ENCODE results near the gene TRMT10A.

GRCh38 chr4:99564921-99565320 is 1.1 kb upstream of the TRMT10A start:
- TF ChIP-seq POLR2AphosphoS5 (IDR thresholded peaks at IDR 0.05; ENCODE audit: low read depth, low read length): no peak
- TF ChIP-seq POLR2A (IDR thresholded peaks at IDR 0.05; ENCODE audit: borderline replicate concordance, extremely low read depth, insufficient read depth, insufficient read length): no peak
- TF ChIP-seq, protein P1, sequence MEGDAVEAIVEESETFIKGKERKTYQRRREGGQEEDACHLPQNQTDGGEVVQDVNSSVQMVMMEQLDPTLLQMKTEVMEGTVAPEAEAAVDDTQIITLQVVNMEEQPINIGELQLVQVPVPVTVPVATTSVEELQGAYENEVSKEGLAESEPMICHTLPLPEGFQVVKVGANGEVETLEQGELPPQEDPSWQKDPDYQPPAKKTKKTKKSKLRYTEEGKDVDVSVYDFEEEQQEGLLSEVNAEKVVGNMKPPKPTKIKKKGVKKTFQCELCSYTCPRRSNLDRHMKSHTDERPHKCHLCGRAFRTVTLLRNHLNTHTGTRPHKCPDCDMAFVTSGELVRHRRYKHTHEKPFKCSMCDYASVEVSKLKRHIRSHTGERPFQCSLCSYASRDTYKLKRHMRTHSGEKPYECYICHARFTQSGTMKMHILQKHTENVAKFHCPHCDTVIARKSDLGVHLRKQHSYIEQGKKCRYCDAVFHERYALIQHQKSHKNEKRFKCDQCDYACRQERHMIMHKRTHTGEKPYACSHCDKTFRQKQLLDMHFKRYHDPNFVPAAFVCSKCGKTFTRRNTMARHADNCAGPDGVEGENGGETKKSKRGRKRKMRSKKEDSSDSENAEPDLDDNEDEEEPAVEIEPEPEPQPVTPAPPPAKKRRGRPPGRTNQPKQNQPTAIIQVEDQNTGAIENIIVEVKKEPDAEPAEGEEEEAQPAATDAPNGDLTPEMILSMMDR (IDR thresholded peaks at IDR 0.05 in 2 of 3, conservative IDR thresholded peaks at IDR 0.05 in 1 of 3; ENCODE audit: borderline replicate concordance in 1 of 3, insufficient read depth in 1 of 3, low read depth in 2 of 3, low read length in 2 of 3): no peak
- TF ChIP-seq, protein P2, sequence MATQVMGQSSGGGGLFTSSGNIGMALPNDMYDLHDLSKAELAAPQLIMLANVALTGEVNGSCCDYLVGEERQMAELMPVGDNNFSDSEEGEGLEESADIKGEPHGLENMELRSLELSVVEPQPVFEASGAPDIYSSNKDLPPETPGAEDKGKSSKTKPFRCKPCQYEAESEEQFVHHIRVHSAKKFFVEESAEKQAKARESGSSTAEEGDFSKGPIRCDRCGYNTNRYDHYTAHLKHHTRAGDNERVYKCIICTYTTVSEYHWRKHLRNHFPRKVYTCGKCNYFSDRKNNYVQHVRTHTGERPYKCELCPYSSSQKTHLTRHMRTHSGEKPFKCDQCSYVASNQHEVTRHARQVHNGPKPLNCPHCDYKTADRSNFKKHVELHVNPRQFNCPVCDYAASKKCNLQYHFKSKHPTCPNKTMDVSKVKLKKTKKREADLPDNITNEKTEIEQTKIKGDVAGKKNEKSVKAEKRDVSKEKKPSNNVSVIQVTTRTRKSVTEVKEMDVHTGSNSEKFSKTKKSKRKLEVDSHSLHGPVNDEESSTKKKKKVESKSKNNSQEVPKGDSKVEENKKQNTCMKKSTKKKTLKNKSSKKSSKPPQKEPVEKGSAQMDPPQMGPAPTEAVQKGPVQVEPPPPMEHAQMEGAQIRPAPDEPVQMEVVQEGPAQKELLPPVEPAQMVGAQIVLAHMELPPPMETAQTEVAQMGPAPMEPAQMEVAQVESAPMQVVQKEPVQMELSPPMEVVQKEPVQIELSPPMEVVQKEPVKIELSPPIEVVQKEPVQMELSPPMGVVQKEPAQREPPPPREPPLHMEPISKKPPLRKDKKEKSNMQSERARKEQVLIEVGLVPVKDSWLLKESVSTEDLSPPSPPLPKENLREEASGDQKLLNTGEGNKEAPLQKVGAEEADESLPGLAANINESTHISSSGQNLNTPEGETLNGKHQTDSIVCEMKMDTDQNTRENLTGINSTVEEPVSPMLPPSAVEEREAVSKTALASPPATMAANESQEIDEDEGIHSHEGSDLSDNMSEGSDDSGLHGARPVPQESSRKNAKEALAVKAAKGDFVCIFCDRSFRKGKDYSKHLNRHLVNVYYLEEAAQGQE (IDR thresholded peaks at IDR 0.05; ENCODE audit: low read depth): no peak
- TF ChIP-seq EZH2 (IDR thresholded peaks at IDR 0.05): no peak
- TF ChIP-seq EZH2phosphoT487 (IDR thresholded peaks at IDR 0.05; ENCODE audit: borderline replicate concordance): no peak

All from HCT116 (cell line).